Epithelial cell of esophagus (primary cell): ENCODE results near the gene GRK2.

ENCODE experiments used
- DNase-seq: peaks from one replicate; pipeline ENCODE4 v3.0.0; 2010; ENCODE audit warnings: low read depth
- H3K4me3 ChIP-seq: 2 replicates; pipeline ENCODE4 v1.5.1; 2011; ENCODE audit warnings: mild to moderate bottlenecking, low read length, control low read depth
- CTCF ChIP-seq: IDR thresholded peaks from 2 replicates; pipeline ENCODE4 v1.5.1; 2011; ENCODE audit warnings: low read depth, mild to moderate bottlenecking, low read length, control low read depth, inconsistent platforms; ENCODE audit not compliant: insufficient read depth; ENCODE audit errors: missing control alignments

GRK2 gene

DNA sequence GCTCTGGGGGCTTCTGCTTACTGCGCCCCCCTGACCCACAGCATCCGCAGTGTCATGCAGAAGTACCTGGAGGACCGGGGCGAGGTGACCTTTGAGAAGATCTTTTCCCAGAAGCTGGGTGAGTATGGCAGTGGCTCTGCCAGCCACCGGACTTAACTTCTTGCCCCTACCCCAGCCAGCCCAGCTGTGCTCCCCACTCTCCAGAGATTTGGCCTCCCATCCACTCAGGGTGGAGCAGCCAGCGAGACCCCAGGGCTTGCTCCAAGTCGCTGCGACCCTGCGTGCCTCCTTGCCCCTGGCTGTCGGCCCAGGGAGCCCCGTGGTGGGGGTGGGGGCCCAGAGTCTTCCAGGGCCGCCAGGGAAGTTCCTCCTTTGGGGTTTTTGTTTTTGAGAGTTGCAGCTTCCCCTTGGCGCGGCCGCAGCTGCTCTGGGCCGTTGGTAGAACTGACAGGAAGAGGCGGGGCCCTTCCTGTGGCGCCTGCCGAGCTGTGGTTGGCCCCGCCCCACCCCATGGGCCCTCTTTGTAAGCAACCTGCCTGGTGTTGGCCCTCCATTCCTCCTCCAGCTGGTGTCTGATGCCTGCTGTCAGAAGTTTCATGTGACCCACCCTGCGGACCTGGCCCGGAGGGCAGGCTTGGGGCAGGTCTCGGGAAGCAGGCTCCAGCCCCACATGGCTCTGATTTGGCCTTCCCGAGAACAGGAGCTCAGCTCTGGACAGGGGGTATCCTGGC, 11.1 kb downstream of the GRK2 start:
- H3K4me3 ChIP-seq, result no peak overlapping the region
- DNase-seq, result peak; percentile 69
- no peak for TF ChIP-seq CTCF

DNA sequence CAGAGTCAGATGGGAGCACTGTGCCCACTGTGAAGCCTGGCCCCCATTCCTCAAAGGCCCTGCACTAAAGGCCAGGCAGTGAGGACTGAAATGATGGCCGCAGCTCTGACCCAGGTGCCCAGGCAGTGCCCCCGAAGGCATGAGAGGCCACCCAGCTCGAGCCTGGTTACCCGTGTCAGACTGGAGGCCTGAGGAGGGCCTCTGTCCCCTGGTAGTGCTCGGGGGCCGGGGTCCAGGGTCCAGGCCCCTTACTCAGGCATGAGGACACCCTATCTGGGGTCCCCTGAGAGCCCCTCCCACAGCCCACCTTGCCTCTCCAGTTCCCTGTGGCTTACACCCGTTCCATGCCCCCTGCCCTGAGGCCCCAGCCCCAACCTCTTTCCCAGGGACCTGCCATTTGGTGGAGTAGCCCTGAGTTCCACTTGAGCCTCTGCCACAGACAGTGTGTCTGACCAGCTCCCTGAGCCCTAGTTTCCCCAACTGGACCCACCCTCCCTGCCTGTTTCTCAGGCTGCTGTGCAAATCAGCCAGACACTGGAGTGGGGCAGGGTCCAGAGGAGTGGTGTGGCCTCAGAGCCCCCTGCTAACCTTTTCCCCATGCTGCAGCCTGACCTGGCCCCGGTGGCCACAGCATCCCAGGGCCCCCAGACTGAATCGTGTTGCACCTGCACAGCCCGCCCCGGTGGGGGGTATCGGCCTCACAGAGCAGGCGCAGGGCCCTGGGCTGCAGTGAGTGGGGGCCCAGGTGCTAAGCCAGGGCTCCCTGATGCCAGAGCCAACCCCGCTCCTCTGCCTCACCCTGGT, 12.1 kb downstream of the GRK2 start:
- no peak for DNase-seq
- no peak for TF ChIP-seq CTCF
- no peak overlapping the region for H3K4me3 ChIP-seq

DNA sequence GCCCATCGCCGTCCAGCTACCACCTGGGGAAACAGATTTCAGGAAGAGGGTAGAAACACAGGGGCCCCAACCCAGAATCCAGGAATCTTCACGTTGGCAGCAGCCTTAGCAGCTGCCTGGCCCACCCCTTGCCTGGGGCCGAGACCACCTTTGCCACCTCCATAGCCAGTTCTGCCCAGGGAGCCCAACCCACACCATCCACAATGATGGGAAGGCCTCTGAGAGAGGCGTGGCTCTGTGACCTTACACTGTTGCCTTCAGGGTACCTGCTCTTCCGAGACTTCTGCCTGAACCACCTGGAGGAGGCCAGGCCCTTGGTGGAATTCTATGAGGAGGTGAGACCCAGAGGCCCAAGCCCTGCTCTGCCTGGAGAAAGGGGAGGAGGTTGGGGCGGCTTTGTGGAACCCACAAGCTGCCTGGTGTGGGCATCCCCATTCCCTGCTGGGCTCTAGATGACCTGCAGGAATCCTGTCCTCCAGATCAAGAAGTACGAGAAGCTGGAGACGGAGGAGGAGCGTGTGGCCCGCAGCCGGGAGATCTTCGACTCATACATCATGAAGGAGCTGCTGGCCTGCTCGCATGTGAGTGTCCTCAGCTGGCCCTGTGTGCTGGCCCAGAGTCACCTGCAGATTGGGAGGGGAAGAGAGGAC, 12.8 kb downstream of the GRK2 start:
- no peak for TF ChIP-seq CTCF
- H3K4me3 ChIP-seq, result no peak overlapping the region
- DNase-seq, result no peak

DNA sequence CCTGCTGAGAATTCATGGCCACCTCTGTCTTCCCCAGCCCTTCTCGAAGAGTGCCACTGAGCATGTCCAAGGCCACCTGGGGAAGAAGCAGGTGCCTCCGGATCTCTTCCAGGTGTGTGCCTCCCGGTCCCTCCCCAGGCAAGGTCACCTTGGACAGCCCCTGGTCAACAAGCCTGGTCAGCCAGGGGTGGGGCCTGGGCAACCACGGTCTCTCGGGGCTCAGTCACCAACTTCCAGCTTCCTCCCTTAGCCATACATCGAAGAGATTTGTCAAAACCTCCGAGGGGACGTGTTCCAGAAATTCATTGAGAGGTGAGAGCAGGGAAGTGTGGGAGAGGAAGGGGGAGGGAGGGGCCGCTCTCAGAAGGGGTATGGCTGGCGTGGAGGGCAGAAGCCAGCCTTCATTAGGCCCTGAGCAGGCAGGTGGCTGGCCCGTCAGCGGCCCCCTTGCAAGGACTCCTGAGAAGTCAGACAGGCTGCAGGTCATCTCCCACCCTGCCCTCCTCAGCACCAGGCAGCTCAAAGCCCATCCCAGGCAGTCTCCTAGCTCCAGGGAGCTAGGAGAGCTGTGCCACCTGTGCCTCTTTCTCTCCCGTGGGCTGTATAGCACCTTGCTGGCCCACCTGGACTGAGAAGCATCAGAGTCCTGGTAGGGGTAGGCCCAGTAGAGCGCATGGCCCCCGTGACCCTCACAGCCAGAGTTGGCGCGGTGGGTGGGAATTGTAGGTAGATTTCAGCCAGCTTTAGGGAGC, 13.5 kb downstream of the GRK2 start:
- no peak for DNase-seq
- TF ChIP-seq CTCF, result no peak
- no peak overlapping the region for H3K4me3 ChIP-seq

GRCh38 chr11:67280341-67280787, 14.1 kb downstream of the GRK2 start:
- no peak for DNase-seq
- no peak for TF ChIP-seq CTCF
- H3K4me3 ChIP-seq, result no peak overlapping the region

DNA sequence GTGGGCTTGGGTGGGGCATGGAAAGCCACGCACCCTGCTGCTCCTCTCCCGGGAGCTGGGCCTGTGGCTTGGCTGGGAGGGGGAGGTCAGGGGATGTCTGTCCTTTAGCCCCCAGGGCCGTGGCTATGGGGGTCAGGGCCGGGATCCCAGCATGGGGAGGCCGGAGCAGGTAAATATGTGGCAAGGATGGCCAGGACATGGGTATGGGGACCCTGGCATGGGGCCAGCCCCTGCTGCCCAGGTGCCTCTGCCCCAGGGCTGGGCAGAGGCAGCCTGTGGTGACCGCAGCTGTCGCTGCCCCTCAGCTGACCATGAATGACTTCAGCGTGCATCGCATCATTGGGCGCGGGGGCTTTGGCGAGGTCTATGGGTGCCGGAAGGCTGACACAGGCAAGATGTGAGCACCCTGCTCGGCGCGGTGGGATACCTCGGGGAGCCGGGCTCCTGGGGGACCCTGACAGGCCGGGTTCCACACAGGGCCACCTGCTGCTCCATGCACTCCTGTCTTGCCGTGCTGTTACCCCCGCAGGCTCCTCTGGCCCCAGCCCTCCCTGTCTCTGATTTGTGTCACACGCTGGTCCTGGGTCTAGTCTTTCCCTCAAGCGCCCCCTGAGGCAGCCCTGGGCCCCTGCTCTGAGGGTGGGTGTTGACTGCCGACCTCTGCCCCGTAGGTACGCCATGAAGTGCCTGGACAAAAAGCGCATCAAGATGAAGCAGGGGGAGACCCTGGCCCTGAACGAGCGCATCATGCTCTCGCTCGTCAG, 14.7 kb downstream of the GRK2 start:
- DNase-seq, result no peak
- no peak overlapping the region for H3K4me3 ChIP-seq

More for the DNA sequence above, 14.7 kb downstream of the GRK2 start:
- no peak for TF ChIP-seq CTCF
